Subcutaneous adipose tissue (tissue), 4 donors: ENCODE results near the gene PTPRG. TPM values are rescaled to one million over a fixed set of nuclear protein-coding genes. Genes with fewer than 3 reads are reported as not detected.

ENCODE experiments used
- total RNA-seq, 4 donors: library from RNA; depleted of rRNA; stranded (reverse); fragments of >200 nt; gene quantifications; one replicate each; pipeline ENCODE4 v1.1.0, GENCODE V29; 2016
- TF ChIP-seq, protein P1 (sequence below): fragments of 450-650 bp; IDR thresholded peaks from one replicate; pipeline ENCODE4 v1.5.1; 2016; ENCODE audit warnings: low read depth, mild to moderate bottlenecking, control low read depth, antibody characterized with exemption, moderate library complexity

PTPRG gene
- total RNA-seq, 4 donors from 2014 or later, result 115 to 164 (median 159) TPM

DNA sequence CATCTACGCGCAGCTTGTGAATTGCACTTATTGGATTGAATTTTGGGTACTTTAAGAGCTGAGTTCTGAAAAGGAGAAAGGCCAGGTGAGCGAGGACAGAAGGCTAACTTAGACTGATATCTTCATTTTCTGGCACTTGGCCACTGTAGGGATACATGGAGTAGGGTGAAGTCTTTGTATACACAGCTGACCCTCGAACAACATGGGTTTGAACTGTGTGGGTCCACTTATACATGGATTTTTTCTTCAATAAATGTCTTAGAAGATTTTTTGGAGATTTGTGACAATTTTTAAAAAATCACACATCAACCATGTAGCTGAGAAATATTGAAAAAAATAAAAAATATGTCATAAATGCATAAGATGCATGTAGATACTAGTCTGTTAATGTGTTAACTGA lies 18.3 kb downstream of the PTPRG start:
- TF ChIP-seq, protein P1, sequence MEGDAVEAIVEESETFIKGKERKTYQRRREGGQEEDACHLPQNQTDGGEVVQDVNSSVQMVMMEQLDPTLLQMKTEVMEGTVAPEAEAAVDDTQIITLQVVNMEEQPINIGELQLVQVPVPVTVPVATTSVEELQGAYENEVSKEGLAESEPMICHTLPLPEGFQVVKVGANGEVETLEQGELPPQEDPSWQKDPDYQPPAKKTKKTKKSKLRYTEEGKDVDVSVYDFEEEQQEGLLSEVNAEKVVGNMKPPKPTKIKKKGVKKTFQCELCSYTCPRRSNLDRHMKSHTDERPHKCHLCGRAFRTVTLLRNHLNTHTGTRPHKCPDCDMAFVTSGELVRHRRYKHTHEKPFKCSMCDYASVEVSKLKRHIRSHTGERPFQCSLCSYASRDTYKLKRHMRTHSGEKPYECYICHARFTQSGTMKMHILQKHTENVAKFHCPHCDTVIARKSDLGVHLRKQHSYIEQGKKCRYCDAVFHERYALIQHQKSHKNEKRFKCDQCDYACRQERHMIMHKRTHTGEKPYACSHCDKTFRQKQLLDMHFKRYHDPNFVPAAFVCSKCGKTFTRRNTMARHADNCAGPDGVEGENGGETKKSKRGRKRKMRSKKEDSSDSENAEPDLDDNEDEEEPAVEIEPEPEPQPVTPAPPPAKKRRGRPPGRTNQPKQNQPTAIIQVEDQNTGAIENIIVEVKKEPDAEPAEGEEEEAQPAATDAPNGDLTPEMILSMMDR, result no peak

DNA sequence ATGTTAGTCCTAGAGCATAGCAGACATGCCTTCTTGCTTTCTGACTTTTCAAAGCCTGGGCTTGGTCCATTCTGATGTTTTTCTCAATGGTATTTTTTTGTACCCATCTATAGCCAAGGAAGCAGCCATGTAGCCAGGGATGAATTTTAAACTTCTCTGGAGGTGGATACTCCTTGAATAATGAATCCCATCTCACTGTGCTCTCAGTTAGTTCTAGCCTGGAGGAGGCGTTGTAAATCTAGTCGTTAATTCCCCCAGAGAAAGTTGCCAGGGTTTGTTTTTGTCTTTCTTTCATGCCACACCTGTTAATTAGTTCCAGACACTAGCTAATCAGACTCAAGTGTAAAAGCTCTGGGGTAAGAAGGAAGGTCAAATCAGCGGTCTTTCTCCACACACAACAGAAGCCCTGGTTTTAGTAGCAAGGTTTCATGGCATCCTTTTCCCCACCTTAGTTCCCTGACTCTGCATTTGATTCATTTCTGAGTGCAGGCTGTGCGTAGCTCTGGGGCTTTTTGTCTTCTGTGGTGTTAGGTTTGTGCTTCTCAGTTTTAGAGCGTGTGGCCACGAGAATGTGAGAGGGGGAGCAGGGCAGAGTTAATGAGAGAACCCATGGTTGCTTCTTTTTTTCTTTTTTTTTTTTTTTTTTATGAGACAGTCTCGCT lies 19.7 kb downstream of the PTPRG start:
- TF ChIP-seq, protein P1, result no peak

DNA sequence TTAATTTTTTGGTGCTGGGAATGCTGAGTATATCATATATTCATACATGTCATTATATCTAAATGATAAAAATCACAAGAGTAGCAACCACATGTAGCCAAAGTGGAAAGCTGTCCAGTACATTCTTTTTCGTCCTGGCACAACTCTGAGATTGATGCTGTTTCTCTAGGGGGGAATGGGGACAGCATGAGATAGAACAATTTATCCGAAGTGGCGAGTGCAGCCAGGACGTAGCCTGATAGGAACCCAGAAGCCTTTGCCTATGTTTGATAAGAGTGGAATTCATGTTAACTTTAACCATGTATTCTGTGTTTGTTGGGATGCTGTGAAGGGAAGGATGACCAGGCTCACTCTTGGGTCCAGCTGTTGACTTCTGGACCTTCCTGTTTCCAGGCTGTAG lies 20.9 kb downstream of the PTPRG start:
- TF ChIP-seq, protein P1, result no peak

DNA sequence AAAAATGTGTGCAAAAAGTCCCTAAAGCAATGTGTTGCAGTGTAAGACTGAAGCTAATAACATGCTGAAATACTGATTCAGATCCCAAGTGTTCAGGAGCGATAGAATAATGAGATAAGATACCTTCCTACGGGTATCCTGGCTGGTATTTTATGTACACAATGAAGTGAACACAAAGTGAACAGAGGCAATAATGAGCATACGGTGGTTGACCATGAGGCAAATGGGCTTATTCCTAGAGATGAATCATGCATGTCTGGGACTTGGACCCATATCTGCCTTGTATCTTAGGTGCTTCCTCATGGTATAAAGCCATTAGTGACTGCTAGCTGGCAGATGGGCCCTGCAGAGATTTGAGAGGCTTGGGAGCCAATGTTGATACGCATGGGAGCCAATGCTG lies 21.5 kb downstream of the PTPRG start:
- TF ChIP-seq, protein P1, result no peak

DNA sequence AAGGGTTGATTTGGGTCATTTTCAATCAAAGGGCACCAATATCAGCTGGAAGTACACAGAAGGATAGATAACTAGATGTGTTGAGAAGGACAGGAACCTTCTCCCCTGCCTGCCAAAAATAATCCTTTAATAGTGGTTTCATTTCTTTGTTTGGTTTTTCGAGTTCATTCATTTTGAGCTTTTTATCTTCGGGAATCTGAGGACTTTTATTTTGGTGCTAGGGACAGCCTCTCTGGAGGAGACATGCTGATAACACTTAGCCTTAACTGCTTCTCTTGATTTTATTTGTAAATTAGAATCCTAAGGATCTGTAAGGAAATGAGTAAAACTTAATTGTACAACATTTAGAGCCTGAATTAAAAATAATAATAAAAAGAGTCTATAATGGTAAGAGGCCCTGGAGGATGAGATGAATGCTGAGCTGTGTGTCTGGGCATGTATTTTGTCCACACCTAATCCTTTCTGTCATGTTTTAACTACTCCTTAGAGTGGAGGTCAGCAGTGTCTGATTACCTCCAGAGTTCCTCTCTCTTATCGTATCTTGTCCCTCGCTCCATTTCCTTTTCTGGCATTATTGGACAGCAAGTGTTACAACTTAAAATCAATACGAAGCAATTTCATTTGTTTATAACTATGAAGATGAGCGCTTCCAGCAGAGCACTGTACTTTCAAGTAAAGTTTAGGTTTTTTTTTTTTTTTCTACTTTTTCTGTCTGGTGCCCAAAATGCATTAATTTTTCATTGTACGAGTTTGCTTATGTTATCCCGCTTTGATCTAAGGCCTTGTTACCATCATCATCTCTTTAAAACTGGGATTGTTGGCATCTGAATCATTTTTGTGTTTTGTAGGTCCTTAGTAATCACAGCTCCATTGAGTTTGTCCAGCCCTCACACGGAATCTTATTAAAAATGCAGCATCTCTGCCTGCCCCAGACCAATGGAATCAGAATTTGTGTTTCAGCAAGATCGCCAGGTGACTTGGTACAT lies 22.8 kb downstream of the PTPRG start:
- TF ChIP-seq, protein P1, result no peak

DNA sequence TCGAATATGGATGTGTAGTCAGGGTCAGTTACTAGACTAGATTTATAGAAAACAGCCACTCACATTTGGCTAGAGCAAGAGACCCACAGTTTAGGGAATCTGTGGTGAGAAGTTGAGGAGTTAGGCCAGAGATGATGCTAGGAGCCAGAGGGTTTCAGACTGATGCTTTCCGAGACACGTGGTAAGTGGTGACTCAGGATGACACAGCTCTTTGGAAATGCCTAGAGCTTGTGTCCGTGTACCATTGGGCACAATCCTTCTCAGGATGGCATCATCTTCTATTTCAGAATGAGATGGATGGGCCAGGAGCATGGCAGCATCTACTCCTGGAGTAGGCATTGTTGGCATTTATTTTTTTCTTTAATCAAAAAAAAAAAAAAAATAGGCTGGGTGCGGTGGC lies 28.5 kb downstream of the PTPRG start:
- TF ChIP-seq, protein P1, result no peak

DNA sequence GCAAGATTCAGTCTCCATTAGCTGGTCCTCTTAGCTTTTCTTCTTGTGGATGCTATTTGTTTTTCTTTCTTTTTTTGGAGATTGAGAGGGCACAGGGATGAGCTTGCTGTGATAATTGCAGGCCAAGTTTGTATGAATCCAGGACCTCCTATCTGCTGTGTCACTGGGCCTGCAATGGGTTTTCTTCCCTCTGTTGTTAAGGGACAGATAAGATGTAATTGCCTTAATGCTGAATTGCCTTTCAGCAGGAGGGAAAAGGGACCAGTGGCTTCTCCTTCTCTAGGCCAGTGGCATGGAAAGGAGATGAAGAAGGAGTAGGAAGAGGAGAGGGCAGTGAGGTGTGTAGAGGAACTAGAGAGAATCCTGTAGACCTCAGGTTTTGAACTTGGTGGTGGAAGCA lies 29.9 kb downstream of the PTPRG start:
- TF ChIP-seq, protein P1, result no peak
